T1000 (cell line): ENCODE results near the gene DHX58.

Experiments
- DNase-seq: peaks from one replicate; lab custom pipeline; 2025; ENCODE audit warnings: mixed read lengths; lab: John Stamatoyannopoulos, UW

The DHX58 gene

GRCh38 chr17:42087042-42087701, 25.3 kb downstream of the DHX58 start:
- no peak for DNase-seq

- DNase-seq = no peak
Observed at GRCh38 chr17:42081516-42082129, 30.9 kb downstream of the DHX58 start.

GRCh38 chr17:42079541-42079940, 33.0 kb downstream of the DHX58 start:
- no peak for DNase-seq

GRCh38 chr17:42078396-42079043, 34.0 kb downstream of the DHX58 start:
- DNase-seq = no peak

- DNase-seq = no peak
Observed at GRCh38 chr17:42077755-42078154, 34.8 kb downstream of the DHX58 start.

- DNase-seq = no peak
Observed at GRCh38 chr17:42076797-42077559, 35.5 kb downstream of the DHX58 start.

GRCh38 chr17:42075789-42076188, 36.7 kb downstream of the DHX58 start:
- no peak for DNase-seq

GRCh38 chr17:42072323-42073187, 40.0 kb downstream of the DHX58 start:
- DNase-seq = no peak

- no peak for DNase-seq
Observed at GRCh38 chr17:42071810-42072209, 40.7 kb downstream of the DHX58 start.

GRCh38 chr17:42068979-42069378, 43.5 kb downstream of the DHX58 start:
- no peak for DNase-seq

GRCh38 chr17:42067371-42068091, 45.0 kb downstream of the DHX58 start:
- DNase-seq = no peak

GRCh38 chr17:42065201-42065600, 47.3 kb downstream of the DHX58 start:
- DNase-seq = no peak

- no peak for DNase-seq
Observed at GRCh38 chr17:42062681-42063080, 49.8 kb downstream of the DHX58 start.

GRCh38 chr17:42061646-42062487, 50.6 kb downstream of the DHX58 start:
- no peak for DNase-seq

GRCh38 chr17:42060231-42060630, 52.3 kb downstream of the DHX58 start:
- no peak for DNase-seq

- DNase-seq = no peak
Observed at GRCh38 chr17:42059815-42060214, 52.7 kb downstream of the DHX58 start.

- no peak for DNase-seq
Observed at GRCh38 chr17:42058063-42058462, 54.5 kb downstream of the DHX58 start.

GRCh38 chr17:42056635-42057034, 55.9 kb downstream of the DHX58 start:
- DNase-seq = no peak

GRCh38 chr17:42055496-42055895, 57.0 kb downstream of the DHX58 start:
- DNase-seq = no peak

- no peak for DNase-seq
Observed at GRCh38 chr17:42055027-42055426, 57.5 kb downstream of the DHX58 start.
